ENCODE data around the gene NAV2.

Gene NAV2

DNA sequence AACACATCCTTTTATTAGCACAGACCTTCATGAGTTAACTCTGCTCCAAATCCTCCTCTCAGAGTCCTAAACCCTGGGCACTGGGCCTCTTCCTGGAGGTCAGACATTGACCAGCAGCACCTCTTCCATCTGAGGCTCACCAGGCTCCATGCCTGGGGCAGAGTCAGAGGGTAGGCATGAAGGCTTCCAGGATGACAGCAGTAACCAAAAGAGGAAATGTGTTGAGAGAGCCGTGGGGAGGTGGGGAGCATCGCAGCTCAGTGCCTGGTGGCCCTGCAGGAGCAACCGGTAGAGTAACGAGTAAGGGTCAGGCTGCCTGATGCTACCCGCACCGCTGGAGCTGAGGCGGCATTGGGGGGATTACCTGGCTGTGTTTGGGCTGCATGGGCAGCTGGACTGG is 9.4 kb upstream of the NAV2 start:
- DNase-seq (ENCODE audit: low read depth) = no peak
- TF ChIP-seq CTCF (conservative IDR thresholded peaks at IDR 0.05; ENCODE audit: control insufficient read depth, insufficient read depth, low read depth, low read length) = no peak

GRCh38 chr11:19704213-19704612 is 8.4 kb upstream of the NAV2 start:
- no peak for DNase-seq (ENCODE audit: low read depth)
- H3K4me3 ChIP-seq (ENCODE audit: control insufficient read depth, low read depth, low read length) = no peak overlapping the region
- TF ChIP-seq CTCF (conservative IDR thresholded peaks at IDR 0.05; ENCODE audit: control insufficient read depth, insufficient read depth, low read depth, low read length) = no peak

More for the DNA sequence above, 9.4 kb upstream of the NAV2 start:
- H3K4me3 ChIP-seq (ENCODE audit: control insufficient read depth, low read depth, low read length) = no peak overlapping the region

DNA sequence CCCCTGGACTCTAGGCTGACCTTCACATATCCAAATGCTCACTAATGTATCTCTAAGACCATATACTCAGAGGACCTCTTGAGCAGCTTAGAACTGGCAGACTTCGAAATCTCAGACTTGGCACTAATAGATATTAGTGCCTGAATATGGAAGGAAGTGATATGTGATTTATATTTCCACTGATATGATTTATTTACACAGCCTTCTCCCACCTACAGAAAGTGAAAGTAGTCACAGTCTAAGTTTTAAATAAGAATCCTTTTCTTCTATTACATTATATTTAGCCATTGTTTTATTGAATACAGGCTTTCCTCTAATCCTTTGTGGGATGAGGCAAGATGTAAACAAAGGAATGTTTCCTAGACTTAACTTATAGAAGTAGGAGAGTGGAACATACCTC is 6.7 kb upstream of the NAV2 start:
- no peak for TF ChIP-seq CTCF (conservative IDR thresholded peaks at IDR 0.05; ENCODE audit: control insufficient read depth, insufficient read depth, low read depth, low read length)
- no peak overlapping the region for H3K4me3 ChIP-seq (ENCODE audit: control insufficient read depth, low read depth, low read length)

DNA sequence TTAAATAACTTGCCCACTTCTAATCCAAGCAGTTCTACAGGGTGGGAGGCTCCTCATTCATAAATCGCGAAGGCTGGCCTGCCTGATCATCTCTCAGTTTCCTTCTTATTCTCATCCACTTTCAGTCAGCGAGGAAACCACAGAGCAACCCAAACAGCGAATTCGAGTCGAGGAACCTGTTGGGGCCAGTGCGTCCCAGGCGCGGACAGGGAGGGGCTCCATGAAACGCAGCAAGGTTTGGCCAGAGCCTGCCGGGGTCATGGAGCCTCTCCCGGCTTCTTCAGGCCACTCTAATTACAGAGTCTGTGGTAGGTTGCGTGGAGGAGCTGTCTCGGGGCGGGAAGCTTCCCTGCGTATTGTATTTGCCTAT is 741 bp upstream of the NAV2 start:
- peak overlapping the region; percentile 39 for H3K4me3 ChIP-seq (ENCODE audit: control insufficient read depth, low read depth, low read length)
- no peak for DNase-seq (ENCODE audit: low read depth)
- no peak for TF ChIP-seq CTCF (conservative IDR thresholded peaks at IDR 0.05; ENCODE audit: control insufficient read depth, insufficient read depth, low read depth, low read length)

More for the DNA sequence above, 6.7 kb upstream of the NAV2 start:
- no peak for DNase-seq (ENCODE audit: low read depth)

- DNase-seq (ENCODE audit: low read depth) = no peak
- H3K4me3 ChIP-seq (ENCODE audit: control insufficient read depth, low read depth, low read length) = peak overlapping the region; percentile 96
- no peak for TF ChIP-seq CTCF (conservative IDR thresholded peaks at IDR 0.05; ENCODE audit: control insufficient read depth, insufficient read depth, low read depth, low read length)
Measured at GRCh38 chr11:19713196-19714021, 772 bp downstream of the NAV2 start.

- H3K4me3 ChIP-seq (ENCODE audit: control insufficient read depth, low read depth, low read length) = peak overlapping the region; percentile 96
- DNase-seq (ENCODE audit: low read depth) = peak; percentile 20
- TF ChIP-seq CTCF (conservative IDR thresholded peaks at IDR 0.05; ENCODE audit: control insufficient read depth, insufficient read depth, low read depth, low read length) = no peak
Measured at GRCh38 chr11:19714022-19714386, 1.4 kb downstream of the NAV2 start.
